CD4-positive, alpha-beta T cell treated with Interleukin-17A for 4 hours (primary cell): ENCODE data around the gene NEAT1.

Experiments
- DNase-seq: peaks from one replicate; pipeline ENCODE4 v3.0.0-alpha.2; 2020; ENCODE audit warnings: mixed read lengths

NEAT1 gene

DNA sequence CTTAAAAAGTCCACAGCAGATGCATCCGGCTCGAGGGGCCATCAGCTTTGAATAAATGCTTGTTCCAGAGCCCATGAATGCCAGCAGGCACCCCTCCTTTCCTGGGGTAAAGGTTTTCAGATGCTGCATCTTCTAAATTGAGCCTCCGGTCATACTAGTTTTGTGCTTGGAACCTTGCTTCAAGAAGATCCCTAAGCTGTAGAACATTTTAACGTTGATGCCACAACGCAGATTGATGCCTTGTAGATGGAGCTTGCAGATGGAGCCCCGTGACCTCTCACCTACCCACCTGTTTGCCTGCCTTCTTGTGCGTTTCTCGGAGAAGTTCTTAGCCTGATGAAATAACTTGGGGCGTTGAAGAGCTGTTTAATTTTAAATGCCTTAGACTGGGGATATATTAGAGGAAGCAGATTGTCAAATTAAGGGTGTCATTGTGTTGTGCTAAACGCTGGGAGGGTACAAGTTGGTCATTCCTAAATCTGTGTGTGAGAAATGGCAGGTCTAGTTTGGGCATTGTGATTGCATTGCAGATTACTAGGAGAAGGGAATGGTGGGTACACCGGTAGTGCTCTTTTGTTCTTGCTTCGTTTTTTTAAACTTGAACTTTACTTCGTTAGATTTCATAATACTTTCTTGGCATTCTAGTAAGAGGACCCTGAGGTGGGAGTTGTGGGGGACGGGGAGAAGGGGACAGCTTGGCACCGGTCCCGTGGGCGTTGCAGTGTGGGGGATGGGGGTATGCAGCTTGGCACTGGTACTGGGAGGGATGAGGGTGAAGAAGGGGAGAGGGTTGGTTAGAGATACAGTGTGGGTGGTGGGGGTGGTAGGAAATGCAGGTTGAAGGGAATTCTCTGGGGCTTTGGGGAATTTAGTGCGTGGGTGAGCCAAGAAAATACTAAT, 1.9 kb downstream of the NEAT1 start:
- DNase-seq, result peak; percentile 70

DNA sequence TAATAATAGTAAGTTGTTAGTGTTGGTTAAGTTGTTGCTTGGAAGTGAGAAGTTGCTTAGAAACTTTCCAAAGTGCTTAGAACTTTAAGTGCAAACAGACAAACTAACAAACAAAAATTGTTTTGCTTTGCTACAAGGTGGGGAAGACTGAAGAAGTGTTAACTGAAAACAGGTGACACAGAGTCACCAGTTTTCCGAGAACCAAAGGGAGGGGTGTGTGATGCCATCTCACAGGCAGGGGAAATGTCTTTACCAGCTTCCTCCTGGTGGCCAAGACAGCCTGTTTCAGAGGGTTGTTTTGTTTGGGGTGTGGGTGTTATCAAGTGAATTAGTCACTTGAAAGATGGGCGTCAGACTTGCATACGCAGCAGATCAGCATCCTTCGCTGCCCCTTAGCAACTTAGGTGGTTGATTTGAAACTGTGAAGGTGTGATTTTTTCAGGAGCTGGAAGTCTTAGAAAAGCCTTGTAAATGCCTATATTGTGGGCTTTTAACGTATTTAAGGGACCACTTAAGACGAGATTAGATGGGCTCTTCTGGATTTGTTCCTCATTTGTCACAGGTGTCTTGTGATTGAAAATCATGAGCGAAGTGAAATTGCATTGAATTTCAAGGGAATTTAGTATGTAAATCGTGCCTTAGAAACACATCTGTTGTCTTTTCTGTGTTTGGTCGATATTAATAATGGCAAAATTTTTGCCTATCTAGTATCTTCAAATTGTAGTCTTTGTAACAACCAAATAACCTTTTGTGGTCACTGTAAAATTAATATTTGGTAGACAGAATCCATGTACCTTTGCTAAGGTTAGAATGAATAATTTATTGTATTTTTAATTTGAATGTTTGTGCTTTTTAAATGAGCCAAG, 2.7 kb downstream of the NEAT1 start:
- peak; percentile 83 for DNase-seq

GRCh38 chr11:65425971-65426838, 3.6 kb downstream of the NEAT1 start:
- DNase-seq, result peak; percentile 28

DNA sequence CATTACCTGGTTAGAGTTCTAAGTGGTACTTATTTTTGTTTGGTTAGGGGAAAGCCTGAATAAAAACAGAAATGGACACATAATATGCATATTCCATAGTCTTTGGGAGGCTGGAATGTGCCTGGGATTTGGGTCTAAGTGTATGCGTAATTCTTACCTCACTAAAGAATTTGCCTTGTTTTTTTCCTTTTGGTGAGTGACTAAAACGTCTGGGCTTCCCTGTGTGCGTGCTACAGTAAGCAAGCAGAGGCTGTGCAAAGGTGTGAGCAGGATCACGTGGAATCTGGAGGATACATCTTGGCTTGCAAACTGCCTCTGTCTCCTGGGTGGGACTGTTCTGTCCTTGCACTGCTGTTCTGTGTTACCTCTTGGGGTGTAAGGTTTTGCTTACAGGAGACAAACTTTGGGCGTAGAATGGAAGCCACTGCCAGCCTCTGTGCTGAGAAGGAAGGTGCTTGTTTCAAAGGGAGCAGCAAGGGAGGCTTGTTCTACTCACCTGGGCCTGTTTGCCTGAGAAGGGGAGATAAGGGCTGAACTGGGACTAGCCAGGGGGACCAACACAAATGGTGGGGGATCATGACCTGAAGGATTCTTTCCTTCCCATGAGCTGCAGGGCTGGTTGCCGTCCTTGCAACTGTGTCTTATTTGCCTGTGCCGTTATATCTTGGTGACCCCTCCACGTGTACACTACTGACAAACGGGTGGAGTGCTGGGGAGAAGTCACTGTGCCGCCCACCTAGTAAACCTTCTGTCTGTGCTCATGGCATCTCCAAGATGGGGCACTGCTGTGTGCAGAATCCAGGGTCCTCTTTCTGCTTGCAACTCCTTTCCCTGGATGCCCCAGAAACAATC, 4.5 kb downstream of the NEAT1 start:
- peak; percentile 46 for DNase-seq

DNA sequence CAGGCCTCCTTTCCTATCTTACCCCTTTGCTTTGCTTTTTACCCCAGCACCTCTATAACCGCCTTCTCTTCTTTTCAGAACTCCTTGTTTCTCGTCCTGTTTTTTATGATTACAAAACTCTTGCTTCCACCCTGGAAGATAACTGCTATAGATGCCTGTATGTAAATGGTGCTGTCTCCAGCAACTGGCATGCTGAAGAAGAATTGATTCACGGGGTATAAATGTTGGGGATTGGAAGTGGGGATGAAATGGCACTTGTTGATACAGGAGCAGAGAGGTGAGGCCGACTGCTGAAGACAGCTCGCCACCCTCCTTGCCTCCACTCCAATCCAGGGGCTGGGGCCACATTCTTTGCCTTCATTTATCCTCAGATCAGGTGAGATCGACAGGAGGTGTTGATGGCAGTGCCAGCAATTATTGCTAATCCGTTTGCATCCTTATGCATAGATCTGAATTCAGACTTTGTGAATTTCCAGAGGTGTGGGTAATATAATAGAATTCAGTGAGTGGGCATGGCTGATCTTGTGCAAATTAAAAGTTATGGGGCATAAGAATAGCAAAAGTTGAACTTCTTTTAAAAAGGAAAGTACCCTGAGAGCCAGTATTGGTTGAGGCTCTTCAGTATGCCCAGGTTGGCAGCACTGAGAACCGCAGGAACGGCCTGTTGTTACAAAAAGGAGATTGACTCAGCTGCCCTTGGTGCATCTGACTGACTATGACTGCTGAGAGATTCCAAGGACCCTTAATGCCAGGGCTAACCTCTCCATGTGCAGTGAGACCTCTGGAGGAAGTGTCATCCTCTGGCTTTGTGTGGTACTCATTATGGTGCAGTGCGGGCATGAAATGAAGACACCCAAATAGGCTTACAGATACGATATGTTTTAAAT, 5.3 kb downstream of the NEAT1 start:
- peak; percentile 56 for DNase-seq

GRCh38 chr11:65428578-65429067, 6.0 kb downstream of the NEAT1 start:
- DNase-seq, result peak; percentile 43

- peak; percentile 22 for DNase-seq
Measured at GRCh38 chr11:65429068-65429681, 6.6 kb downstream of the NEAT1 start.

- DNase-seq, result peak; percentile 73
Measured at GRCh38 chr11:65429724-65430405, 7.3 kb downstream of the NEAT1 start.

GRCh38 chr11:65430406-65431217, 8.0 kb downstream of the NEAT1 start:
- DNase-seq, result peak; percentile 42

DNA sequence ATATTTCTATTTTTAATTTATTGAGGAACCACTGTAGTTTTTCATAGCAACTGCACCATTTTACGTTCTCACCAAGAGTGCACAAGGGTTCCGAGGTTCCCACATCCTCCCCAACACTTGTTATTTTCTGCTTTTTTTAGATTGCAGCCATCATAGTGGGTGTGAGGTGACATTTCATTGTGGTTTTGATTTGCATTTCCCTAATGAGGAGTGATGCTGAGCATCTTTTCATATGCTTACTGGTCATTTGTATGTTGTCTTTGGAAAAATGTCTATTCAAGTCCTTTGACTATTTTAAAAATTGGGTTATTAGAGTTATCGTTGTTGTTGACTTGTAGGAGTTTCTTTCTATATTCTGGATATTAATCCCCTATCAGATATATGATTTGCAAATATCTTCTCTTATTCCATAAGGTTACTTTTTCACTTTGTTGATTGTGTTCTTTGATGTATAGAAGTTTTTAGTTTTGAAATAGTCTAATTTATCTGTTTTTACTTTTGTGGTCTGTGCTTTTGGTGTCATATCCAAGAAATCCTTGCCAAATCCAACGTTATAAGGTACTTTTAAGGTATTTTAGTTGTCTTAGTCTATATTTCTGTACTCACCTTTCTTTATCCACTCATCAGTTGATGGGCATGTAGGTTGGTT, 9.0 kb downstream of the NEAT1 start:
- peak; percentile 52 for DNase-seq

- no peak for DNase-seq
Measured at GRCh38 chr11:65432100-65432650, 9.6 kb downstream of the NEAT1 start.

DNA sequence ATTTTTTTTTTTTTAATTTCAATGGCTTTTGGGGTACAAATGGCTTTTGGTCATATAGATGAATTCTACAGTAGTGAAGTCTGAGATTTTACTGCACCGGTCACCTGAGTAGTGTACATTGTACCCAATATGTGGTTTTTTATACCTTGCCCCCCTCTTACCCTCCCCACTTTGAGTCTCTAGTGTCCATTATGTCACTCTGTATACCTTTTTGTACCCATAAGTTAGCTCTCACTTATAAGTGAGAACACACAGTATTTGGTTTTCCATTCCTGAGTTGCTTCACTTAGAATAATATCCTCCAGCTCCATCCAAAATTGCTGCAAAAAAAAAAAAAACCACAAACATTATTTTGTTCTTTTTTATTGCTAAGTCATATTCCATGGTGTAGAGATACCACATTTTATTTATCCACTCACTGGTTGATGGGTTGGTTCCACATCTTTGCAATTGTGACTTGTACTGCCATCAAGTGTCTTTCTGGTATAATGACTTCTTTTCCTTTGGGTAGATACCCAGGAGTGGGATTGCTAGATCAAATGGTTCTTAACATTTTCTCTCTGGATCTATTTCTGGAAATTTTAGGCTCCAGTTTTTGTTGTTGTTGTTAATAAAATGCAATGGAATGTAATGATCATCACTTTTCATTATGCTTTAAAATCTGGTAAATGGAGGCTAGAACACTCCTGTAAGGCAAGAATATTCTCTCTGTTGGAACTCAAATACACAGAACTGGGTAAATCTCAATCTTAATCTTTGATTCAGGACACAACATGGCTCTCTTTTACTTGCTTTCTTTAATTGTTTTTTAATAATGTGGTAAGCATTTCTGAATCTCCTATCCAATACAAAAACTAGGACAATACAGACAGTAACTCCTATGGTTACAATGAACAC, 10.3 kb downstream of the NEAT1 start:
- DNase-seq, result peak; percentile 13

DNA sequence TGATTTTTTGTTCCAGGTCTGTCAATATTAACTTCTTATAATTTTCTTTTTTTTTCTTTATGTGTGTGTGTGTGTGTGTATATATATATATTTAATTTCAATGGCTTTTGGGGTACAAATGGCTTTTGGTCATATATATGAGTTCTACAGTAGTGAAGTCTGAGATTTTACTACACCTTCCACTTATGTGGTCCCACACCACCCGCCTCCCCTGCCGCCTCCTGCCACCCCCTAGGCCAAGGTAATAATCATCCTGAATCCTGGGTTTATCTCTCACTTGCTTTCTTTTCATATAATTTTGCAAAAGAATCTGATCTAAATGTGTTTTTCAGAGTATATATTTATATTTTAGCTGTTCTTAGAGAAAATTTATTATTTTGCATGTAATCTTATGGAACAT, 11.1 kb downstream of the NEAT1 start:
- no peak for DNase-seq

DNA sequence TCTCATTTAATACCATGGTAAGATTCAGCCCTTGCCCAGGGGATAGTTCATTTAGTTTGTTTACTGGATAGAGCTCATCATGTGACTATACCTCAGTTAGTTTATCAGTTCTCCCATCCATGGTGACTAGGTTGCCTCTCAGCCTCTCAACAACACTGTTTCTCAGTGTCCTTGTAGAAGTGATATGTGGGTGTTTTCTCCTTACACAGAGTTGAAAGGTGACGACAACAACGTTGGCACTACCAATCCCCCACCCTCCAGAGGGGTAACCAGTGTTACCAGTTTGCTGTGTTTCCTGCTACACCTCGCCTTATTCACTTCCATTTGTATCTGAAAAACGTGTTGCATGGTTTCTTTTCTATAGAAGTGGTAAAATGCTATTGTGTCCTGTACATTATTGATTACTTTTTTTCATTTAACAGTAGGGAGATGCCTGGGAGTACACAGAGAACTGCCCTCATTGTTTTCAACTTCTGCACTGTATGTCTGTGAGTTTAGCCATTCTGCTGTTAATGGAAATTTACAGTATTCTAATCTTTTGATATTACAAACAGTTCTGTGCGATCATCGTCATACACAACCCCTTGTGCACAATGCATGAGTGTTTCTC, 11.6 kb downstream of the NEAT1 start:
- DNase-seq, result no peak

DNA sequence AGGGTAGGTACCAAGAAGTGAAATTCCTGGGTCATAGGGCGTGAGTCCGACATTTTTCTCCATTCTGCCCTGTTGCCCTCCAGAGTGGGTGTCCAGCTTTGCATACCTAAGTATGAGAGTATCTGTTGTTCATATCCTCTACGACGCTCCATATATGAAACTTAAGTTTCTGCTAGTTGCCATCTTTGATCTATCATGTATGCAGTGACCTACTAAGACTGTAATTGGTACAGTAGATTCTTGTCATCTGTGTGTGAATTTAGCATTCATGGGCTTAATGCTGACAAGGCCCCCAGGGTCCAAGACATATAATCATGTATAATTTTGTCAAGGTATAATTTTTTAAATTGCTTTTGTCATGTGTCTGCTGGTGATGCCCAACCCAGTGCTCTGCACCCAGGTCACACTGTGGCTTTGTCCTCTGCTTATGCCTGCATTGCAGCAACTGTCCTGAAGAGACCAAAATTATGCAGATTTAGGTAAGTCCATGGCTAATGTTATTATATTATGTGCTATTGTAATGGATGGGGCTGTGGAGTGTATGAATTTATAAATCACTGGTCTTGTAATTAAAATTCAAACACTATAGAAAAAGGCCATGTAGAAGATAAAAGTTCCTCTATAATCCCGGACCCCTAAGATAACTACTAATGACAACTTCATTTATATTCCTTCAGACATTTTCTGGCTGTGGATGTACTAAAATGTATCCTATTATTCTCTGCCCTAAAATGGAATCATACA, 12.2 kb downstream of the NEAT1 start:
- DNase-seq, result no peak
